Fibroblast of lung (primary cell): ENCODE measurements around the gene LRRK1.

Experiments used
- CTCF ChIP-seq, 2 donors: IDR thresholded peaks in 1 of 2; conservative IDR thresholded peaks in 1 of 2; 1 replicate in 1 of 2; 2 replicates in 1 of 2; pipeline ENCODE4 v1.5.1; 2011 to 2012; ENCODE audit warnings: low read length in 2 of 2, control low read depth in 1 of 2, inconsistent platforms in 1 of 2, low read depth in 1 of 2, mild to moderate bottlenecking in 1 of 2
- EZH2 ChIP-seq: IDR thresholded peaks from 2 replicates; pipeline ENCODE4 v1.5.1; 2012; ENCODE audit warnings: low read length, control low read depth, mild to moderate bottlenecking; ENCODE audit errors: missing control alignments

GRCh38 chr15:100881573-100882336, 37.4 kb upstream of the LRRK1 start:
- TF ChIP-seq CTCF (conservative IDR thresholded peaks at IDR 0.05 in 1 of 2, IDR thresholded peaks at IDR 0.05 in 1 of 2; ENCODE audit: low read depth in 1 of 2, low read length in 2 of 2) (no peak), EZH2 (no peak)
